Glutamatergic neuron (in vitro differentiated cells): ENCODE results near the gene SNX14. TPM values are rescaled to one million over a fixed set of nuclear protein-coding genes. Genes with fewer than 3 reads are reported as not detected.

ENCODE experiments used
- DNase-seq: peaks from one replicate; pipeline ENCODE4 v3.0.0; 2022
- H3K27ac Mint-ChIP-seq: one replicate; pipeline ENCODE4 v1.8.0; 2020; ENCODE audit warnings: mild to moderate bottlenecking, mixed read lengths, inconsistent platforms; ENCODE audit not compliant: unreplicated experiment
- H3K27me3 Mint-ChIP-seq: one replicate; pipeline ENCODE4 v1.8.0; 2020; ENCODE audit warnings: mild to moderate bottlenecking, moderate library complexity, mixed read lengths, inconsistent platforms; ENCODE audit not compliant: unreplicated experiment
- H3K36me3 Mint-ChIP-seq: one replicate; pipeline ENCODE4 v1.8.0; 2020; ENCODE audit warnings: mild to moderate bottlenecking, mixed read lengths, inconsistent platforms; ENCODE audit not compliant: unreplicated experiment
- H3K4me1 Mint-ChIP-seq: one replicate; pipeline ENCODE4 v1.8.0; 2020; ENCODE audit warnings: mild to moderate bottlenecking, low read depth, mixed read lengths, inconsistent platforms; ENCODE audit not compliant: unreplicated experiment
- H3K4me3 Mint-ChIP-seq: one replicate; pipeline ENCODE4 v1.8.0; 2020; ENCODE audit warnings: mild to moderate bottlenecking, mixed read lengths, inconsistent platforms; ENCODE audit not compliant: unreplicated experiment
- H3K9me3 Mint-ChIP-seq: one replicate; pipeline ENCODE4 v1.8.0; 2020; ENCODE audit warnings: mild to moderate bottlenecking, moderate library complexity, mixed read lengths, inconsistent platforms; ENCODE audit not compliant: unreplicated experiment
- total RNA-seq: library from RNA; stranded (reverse); fragmentation: NEBNext Ultra II Directional; extraction: Animal tissue kit (Norgen Biotek cat#: 25700); gene quantifications from one replicate; pipeline ENCODE4 v1.2.1, GENCODE V29; 2021; ENCODE audit not compliant: unreplicated experiment
- TF ChIP-seq, protein P1 (sequence below): fragments of 200-600 bp; sonication (generic); IDR thresholded peaks from one replicate; pipeline ENCODE4 v1.5.0; 2021; ENCODE audit not compliant: partially characterized antibody, unreplicated experiment

The SNX14 gene
- total RNA-seq, 1 donor from 2014 or later, result 73.6 TPM

GRCh38 chr6:85470023-85470410, 123.6 kb downstream of the SNX14 start:
- Mint-ChIP-seq H3K27ac (no peak overlapping the region), H3K4me3 (no peak overlapping the region), H3K4me1 (no peaks in the 10 kb centered on the region), H3K36me3 (no peaks in the 10 kb centered on the region), H3K9me3 (no peaks in the 10 kb centered on the region), H3K27me3 (no peaks in the 10 kb centered on the region)
- DNase-seq, result no peak
- TF ChIP-seq, protein P1, sequence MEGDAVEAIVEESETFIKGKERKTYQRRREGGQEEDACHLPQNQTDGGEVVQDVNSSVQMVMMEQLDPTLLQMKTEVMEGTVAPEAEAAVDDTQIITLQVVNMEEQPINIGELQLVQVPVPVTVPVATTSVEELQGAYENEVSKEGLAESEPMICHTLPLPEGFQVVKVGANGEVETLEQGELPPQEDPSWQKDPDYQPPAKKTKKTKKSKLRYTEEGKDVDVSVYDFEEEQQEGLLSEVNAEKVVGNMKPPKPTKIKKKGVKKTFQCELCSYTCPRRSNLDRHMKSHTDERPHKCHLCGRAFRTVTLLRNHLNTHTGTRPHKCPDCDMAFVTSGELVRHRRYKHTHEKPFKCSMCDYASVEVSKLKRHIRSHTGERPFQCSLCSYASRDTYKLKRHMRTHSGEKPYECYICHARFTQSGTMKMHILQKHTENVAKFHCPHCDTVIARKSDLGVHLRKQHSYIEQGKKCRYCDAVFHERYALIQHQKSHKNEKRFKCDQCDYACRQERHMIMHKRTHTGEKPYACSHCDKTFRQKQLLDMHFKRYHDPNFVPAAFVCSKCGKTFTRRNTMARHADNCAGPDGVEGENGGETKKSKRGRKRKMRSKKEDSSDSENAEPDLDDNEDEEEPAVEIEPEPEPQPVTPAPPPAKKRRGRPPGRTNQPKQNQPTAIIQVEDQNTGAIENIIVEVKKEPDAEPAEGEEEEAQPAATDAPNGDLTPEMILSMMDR, result no peak

GRCh38 chr6:85469276-85470022, 124.2 kb downstream of the SNX14 start:
- DNase-seq, result no peak
- H3K27ac Mint-ChIP-seq, result no peak overlapping the region
- no peak overlapping the region for H3K4me3 Mint-ChIP-seq
- no peaks in the 10 kb centered on the region for H3K9me3 Mint-ChIP-seq
- H3K36me3 Mint-ChIP-seq, result no peaks in the 10 kb centered on the region
- TF ChIP-seq, protein P1, result no peak
- H3K27me3 Mint-ChIP-seq, result no peaks in the 10 kb centered on the region
- H3K4me1 Mint-ChIP-seq, result no peaks in the 10 kb centered on the region

DNA sequence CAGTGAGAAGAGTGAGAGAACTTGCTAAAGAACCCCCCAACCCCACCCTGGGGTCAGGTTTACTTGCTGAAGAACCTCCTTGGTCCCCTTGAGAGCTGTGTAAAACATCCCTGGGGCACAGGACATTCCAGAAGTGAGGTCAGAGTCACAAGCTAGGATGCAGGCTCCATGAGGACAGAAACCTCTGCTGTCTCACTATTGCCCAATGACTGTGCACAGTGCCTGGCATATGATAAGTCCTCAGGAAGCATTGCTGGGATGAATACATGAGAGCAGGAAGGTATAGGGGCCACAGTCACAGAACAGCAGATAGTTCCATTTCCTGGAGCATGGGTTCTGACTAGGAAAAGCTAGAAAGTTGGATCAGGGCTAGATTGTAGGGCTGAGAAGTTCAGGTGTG, 125.3 kb downstream of the SNX14 start:
- Mint-ChIP-seq H3K36me3 (no peaks in the 10 kb centered on the region), H3K27me3 (no peaks in the 10 kb centered on the region), H3K4me1 (no peaks in the 10 kb centered on the region), H3K27ac (no peak overlapping the region), H3K4me3 (no peak overlapping the region), H3K9me3 (no peaks in the 10 kb centered on the region)
- TF ChIP-seq, protein P1, result no peak
- no peak for DNase-seq

DNA sequence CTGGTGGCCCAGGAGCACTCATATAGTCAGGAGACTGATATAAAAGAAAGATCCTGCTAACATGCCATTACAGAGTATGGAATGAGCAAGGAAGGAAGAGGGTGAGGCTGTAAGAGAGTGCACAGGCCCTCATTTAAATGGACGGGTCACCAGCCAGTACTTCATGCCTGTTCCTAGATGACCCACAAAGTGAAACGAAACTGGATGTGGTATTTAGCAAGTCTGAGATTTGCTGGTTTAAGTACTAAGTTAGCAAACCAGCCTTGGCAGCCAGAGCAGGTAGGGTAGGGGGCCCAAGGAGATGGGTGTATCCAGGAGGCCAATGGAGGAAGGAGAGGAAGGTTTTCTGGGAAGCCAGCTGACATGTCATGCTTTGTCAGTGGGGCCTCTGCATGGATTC, 127.9 kb downstream of the SNX14 start:
- no peaks in the 10 kb centered on the region for H3K27me3 Mint-ChIP-seq
- no peaks in the 10 kb centered on the region for H3K4me1 Mint-ChIP-seq
- H3K36me3 Mint-ChIP-seq, result no peaks in the 10 kb centered on the region
- no peak overlapping the region for H3K27ac Mint-ChIP-seq
- DNase-seq, result no peak
- no peak overlapping the region for H3K4me3 Mint-ChIP-seq
- H3K9me3 Mint-ChIP-seq, result no peaks in the 10 kb centered on the region
- TF ChIP-seq, protein P1, result no peak

DNA sequence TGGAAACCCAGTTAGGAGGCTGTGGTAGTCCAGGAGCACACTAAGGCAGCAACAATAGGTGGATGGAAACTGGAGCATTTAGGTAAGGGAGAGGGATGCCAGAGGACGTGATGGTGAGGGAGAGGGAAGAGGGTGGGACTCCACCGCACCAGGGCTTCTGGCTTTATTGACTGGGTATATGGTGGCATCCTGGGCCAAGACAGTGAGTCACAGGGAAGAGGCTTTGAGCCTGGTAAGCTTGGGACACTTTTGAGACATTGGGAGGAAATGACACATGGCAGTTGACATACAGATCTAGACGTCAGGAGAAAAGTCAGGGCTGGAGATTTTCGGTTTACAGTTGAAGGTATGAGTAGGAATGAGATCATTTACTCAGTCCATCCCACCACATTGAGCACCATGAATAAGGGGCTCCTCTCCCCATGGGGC, 128.9 kb downstream of the SNX14 start:
- DNase-seq, result no peak
- no peaks in the 10 kb centered on the region for H3K4me1 Mint-ChIP-seq
- no peaks in the 10 kb centered on the region for H3K9me3 Mint-ChIP-seq
- H3K27me3 Mint-ChIP-seq, result no peaks in the 10 kb centered on the region
- no peak overlapping the region for H3K27ac Mint-ChIP-seq
- TF ChIP-seq, protein P1, result no peak
- H3K36me3 Mint-ChIP-seq, result no peaks in the 10 kb centered on the region
- H3K4me3 Mint-ChIP-seq, result no peak overlapping the region
